Breast epithelium (tissue), 3 donors: ENCODE results near the gene RABGAP1L.

Experiments
- POLR2A ChIP-seq: fragments of 450-650 bp; IDR thresholded peaks from one replicate; pipeline ENCODE4 v1.6.1; 2016; ENCODE audit warnings: antibody characterized with exemption, mild to moderate bottlenecking, moderate library complexity
- POLR2AphosphoS5 ChIP-seq, 3 donors: sonication (generic); formaldehyde crosslinking; IDR thresholded peaks; one replicate each; pipeline ENCODE4 v1.6.1; 2017; ENCODE audit warnings: antibody characterized with exemption in 3 of 3
- TF ChIP-seq, protein P1 (sequence below), 3 donors: fragments of 450-650 bp; IDR thresholded peaks; one replicate each; pipeline ENCODE4 v1.5.1; 2016 to 2017; ENCODE audit warnings: antibody characterized with exemption in 3 of 3, mild to moderate bottlenecking in 3 of 3, moderate library complexity in 3 of 3

- TF ChIP-seq, protein P1, sequence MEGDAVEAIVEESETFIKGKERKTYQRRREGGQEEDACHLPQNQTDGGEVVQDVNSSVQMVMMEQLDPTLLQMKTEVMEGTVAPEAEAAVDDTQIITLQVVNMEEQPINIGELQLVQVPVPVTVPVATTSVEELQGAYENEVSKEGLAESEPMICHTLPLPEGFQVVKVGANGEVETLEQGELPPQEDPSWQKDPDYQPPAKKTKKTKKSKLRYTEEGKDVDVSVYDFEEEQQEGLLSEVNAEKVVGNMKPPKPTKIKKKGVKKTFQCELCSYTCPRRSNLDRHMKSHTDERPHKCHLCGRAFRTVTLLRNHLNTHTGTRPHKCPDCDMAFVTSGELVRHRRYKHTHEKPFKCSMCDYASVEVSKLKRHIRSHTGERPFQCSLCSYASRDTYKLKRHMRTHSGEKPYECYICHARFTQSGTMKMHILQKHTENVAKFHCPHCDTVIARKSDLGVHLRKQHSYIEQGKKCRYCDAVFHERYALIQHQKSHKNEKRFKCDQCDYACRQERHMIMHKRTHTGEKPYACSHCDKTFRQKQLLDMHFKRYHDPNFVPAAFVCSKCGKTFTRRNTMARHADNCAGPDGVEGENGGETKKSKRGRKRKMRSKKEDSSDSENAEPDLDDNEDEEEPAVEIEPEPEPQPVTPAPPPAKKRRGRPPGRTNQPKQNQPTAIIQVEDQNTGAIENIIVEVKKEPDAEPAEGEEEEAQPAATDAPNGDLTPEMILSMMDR (IDR thresholded peaks at IDR 0.05), result no peak
- TF ChIP-seq POLR2A (no peak), POLR2AphosphoS5 (IDR thresholded peaks at IDR 0.05) (no peak)
These were observed 771.9 kb downstream of the RABGAP1L start for GRCh38 chr1:174931214-174931613.
